Renal cortex interstitium (tissue), 11 donors: Measurements from ENCODE around the gene UNC13B. TPM values are rescaled to one million over a fixed set of nuclear protein-coding genes. Genes with fewer than 3 reads are reported as not detected.
"Not testable (repeated sequence)": the region's sequence is repeated elsewhere in the genome, so short reads cannot be mapped to it uniquely, and the experiment has no call there.

Source experiments
- DNase-seq, 11 donors: peaks; one replicate each; pipeline ENCODE4 v3.0.0-alpha.2; 2013; ENCODE audit warnings: low read depth in 9 of 11, low spot score in 4 of 11; ENCODE audit errors: extremely low read depth in 1 of 11
- polyA plus RNA-seq, 3 donors: library from polyadenylated mRNA; unstranded; fragments of 120-200 nt; gene quantifications; one replicate each; pipeline ENCODE4 v1.2.1, GENCODE V29; 2013; ENCODE audit not compliant: insufficient read length in 3 of 3

The UNC13B gene
- polyA plus RNA-seq, 3 donors = 25.5 to 29.6 (median 26.9) TPM

DNA sequence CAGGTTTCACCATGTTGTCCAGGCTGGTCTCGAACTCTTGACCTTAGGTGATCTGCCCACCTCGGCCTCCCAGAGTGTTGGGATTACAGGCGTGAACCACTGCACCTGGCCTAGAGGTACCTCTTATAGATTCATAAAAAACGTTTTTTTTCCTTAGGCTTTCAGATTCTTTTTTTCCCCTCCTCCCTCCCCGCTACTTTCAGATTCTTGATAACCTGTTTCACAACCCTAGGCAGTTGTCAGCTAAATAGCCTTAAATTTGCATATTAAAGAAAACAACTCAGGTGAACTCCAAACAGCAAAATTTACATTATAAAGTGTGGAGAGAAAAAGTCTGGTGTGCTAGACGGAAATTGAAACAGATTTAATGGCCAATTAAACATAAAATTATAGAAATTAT, 4.0 kb upstream of the UNC13B start:
- DNase-seq = not testable (repeated sequence)

DNA sequence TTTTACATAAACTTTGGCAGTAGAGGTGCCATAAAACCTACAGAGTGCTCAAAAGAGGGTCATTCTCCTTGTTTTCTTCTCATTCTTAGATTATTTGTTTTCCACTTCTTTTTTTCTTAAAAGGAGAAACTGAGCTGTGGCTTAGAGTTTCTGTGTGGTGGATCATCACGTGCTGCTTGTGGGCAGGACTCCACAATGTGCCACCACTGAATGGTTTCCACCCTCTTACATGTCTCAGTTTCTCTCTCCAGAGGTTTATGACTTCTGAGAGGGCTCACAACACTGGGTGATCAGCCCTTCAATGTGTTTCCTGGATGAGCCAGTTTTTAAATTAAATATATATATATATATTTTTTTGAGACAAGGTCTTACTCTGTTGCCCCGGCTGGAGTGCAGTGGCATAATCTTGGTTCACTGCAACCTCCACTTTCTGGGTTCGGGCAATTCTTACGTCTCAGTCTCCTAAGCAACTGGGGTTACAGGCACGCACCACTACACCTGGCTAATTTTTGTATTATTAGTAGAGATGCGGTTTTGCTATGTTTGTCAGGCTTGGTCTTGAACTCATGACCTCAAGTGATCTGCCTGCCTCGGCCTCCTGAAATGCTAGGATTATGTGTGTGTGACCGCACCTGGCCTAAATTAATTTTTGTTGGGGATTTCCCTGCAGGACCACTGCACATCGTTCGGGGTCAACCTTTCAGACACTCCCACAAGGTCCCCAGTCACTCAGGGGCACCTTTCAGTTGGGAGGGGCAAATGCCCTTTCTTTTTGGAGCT, 3.1 kb upstream of the UNC13B start:
- no peak for DNase-seq

DNA sequence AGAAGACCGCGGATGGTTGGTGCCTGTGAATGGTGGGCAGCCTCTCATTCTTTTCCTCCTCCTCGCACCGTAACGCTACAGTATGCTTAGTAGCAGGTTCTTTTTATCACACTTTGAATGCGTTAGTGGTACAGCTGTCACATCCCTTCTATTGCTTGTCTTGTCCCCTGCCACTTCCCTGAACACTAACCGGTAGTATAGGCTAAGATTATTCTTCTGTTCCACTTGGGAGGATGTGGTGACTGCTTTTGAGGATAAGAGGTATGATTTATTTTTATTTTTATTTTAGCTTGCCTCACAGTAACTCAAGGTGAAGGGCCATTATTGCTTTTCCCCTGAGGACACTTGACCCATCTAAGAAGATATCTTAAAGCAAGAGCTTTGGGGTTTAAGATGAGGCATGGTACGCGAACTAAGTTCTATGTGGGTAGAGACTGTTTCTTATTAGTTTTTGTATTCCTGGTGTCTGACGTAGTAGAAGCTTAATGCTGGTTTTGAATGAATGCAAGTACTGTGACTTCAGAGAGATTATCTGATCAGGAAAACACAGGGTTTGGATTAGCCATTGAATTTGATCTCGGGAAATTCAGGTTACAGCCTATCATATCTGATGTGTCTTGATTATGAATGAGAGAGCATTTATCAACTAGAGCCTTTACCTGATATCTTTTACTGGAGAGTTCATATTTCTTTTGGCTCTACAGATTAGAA, 951 bp downstream of the UNC13B start:
- DNase-seq = peak in 1 of 11 donors; percentile 10

DNA sequence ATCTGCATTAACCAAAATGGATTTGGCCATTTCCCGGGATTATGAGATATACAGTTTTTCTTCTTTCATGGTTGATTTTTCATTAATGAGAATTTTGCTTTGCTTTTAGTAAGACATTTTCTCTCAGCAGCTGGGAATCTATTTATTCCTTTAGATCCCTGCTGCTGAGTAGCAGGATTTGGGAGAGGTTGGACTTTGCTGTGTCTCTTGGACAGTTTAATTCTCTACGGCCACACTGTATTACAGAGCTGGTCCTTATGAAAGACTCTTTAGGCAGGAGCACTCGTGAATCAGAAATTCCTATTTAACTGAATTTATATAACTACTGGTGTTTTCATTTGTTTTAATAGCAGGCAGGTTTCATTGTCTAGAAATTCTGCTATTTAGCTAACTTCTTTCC, 1.6 kb downstream of the UNC13B start:
- DNase-seq = no peak

DNA sequence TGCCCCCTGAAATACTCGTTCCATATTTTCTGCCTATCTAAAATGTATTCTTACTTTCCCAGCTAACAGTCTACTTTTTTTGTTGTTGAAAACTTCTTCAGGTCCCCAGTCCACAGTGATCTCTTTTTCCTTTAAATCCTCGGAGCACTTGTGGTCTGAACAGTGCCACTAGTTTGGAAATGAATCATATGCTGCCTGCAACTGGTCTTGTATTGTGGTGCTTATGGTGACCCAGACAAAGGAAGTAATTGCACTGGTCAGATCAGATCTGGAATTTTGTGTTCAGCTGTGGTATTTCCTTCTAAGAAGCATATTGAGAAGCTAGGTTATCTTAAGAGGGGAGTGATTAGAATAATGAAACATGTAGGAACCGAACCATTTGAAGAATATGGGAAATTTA, 2.9 kb downstream of the UNC13B start:
- no peak for DNase-seq

DNA sequence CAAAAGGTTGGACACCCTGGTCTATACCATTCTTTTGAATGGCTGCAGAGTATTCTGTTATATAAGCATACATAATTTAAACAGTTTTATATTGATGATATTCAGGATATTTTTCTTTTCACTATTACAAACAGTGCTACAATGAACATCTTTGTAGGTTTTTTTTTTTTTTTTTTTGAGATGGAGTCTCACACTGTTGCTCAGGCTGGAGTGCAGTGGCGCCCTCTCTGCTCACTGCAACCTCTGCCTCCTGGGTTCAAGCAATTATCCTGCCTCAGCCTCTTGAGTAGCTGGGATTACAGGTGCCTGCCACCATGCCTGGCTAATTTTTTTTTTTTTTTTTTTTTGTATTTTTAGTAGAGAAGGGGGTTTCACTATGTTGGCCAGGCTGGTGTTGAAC, 5.6 kb downstream of the UNC13B start:
- DNase-seq = not testable (repeated sequence)

DNA sequence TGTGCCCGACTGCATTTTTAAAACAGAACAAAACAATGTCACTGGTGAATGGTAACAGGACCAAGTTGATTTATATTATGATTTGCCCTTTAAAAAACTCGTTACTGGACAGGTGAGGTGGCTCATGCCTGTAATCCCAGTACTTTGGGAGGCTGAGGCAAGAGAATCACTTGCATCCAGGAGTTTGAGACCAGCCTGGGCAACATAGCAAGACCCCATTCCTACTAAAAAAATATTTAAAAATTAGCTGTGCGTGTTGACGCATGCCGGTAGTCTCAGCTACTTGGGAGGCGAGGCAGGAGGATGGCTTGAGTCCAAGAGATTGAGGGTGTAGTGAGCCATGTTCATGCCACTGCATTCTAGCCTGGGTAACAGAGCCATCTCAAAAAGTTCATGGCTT, 7.2 kb downstream of the UNC13B start:
- no peak for DNase-seq

DNA sequence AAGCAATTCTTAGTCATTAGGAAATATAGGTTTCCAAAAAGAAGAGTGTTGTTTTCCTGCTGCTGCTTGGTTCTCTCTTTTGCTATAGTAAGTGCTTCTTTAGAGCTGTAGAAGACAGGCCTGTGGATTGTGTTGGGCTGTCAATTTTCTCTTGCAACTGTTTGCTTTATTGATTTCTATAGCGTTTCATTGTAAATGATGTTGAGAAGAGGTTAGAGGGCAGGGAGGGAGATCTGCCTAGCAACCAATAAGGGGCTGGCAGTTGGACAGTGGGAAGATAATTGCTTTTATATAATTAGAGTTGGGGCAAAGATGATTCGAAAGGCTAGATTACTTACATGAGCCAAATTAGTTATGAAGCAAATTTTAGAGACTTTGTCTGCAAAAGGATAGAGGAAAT, 11.1 kb downstream of the UNC13B start:
- no peak for DNase-seq

DNA sequence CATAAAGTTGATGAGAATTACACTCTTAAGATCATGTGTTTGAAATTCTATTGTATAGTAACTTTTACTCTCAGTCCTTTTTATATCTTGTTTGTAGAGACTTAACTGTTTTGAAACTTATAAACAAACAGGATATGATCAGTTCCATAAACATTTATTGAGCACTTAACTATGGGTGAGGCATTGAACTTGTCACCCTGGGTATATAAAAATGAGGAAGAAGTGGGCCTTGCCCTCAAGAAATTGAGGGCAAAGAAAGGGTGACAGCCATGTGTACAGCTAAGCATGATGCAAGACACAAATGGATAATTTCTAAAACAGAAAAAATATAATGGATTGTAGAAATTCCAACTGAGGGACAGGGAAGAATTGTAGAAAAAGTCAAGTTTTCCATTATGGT, 15.7 kb downstream of the UNC13B start:
- DNase-seq = no peak

DNA sequence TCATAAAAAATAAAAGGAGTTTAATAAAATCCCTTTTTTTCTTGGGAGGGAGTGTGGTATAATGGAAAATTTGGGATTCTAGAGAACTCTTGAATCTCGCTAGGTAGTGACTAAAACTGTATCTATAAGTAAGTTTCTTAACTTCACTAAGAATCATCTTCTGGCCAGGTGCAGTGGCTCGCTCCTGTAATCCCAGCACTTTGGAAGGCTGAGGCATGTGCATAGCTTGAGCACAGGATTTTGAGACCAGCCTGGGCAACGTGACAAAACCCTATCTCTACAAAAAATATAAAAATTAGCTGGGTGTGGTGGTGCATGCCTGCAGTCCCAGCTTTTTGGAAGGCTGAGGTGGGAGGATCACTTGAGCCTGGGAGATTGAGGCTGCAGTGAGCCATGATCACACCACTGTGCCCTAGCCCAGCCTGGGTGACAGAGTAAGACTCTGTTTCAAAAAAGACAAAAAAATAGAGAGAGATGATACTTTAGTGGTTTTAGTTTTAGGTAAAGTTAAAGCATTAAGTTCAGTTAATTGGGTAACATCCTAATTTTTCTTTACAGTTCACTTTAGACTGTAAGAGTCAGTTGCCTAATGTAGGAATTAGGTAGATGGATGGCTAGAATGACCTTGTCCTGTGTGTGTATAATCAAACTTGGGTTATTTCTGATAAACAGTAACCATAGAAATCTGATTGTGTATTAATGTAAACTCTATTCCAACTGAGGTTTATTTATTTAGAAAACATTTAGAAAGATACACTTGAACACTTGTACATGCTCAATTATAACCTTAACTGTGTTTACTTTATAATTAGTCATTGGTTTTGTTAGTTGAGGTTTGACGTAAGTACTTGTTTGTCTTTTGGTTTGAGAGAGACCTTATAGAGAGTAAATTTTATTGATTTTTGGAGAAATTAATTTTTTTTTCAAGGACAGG, 17.8 kb downstream of the UNC13B start:
- DNase-seq = no peak

DNA sequence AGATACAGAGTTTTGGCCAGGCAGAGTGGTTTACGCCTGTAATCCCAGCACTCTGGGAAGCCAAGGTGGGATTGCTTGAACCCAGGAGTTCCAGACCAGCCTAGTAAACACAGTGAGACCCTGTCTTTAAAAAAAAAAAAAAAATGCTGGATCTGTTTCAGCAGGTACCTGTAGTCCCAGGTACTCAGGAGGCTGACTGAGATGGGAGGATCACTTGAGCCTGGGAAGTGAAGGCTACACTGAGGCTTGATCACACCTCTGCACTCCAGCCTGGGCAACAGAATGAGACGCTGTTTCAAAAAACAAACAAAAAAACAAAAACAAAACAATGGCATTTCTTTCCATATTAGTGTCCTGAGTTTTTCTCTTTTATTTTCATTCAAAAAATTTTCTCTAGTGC, 19.0 kb downstream of the UNC13B start:
- DNase-seq = no peak

DNA sequence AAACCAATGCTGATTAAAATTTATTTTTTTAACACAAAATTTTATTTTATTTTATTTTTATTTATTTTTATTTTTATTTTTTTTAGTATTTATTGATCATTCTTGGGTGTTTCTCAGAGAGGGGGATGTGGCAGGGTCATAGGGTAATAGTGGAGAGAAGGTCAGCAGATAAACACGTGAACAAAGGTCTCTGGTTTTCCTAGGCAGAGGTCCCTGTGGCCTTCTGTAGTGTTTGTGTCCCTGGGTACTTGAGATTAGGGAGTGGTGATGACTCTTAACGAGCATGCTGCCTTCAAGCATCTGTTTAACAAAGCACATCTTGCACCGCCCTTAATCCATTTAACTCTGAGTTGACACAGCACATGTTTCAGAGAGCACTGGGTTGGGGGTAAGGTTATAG, 20.6 kb downstream of the UNC13B start:
- DNase-seq = not testable (repeated sequence)

DNA sequence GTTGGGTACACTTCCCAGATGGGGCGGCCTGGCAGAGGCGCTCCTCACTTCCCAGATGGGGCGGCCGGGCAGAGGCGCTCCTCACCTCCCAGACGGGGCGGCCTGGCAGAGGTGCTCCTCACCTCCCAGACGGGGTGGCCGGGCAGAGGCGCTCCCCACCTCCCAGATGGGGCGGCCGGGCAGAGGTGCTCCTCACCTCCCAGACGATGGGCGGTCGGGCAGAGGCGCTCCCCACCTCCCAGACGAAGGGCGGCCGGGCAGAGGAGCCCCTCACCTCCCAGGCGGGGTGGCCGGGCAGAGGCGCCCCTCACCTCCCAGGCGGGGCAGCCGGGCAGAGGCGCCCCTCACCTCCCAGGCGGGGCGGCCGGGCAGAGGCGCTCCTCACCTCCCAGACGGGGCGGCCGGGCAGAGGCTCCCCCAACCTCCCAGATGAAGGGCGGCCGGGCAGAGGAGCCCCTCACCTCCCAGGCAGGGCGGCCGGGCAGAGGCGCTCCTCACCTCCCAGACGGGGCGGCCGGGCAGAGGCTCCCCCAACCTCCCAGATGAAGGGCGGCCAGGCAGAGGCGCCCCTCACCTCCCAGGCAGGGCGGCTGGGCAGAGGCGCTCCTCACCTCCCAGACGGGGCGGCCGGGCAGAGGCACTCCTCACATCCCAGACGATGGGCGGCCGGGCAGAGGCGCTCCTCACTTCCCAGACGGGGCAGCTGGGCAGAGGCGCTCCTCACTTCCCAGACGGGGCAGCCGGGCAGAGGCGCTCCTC, 21.4 kb downstream of the UNC13B start:
- not testable (repeated sequence) for DNase-seq

DNA sequence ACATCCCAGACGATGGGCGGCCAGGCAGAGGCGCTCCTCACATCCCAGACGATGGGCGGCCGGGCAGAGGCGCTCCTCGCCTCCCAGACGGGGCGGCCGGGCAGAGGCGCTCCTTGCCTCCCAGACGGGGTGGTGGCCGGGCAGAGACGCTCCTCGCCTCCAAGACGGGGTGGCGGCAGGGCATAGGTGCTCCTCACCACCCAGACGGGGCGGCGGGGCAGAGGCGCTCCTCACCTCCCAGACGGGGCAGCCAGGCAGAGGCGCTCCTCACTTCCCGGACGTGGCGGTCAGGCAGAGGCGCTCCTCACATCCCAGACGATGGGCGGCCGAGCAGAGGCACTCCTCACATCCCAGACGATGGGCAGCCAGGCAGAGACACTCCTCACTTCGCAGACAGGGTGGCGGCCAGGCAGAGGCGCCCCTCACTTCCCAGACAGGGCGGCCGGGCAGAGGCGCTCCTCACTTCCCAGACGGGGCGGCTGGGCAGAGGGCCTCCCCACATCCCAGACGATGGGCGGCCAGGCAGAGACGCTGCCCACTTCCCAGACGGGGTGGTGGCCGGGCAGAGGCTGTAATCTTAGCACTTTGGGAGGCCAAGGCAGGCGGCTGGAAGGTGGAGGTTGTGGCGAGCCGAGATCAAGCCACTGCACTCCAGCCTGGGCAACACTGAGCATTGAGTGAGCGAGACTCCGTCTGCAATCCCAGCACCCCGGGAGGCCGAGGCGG, 22.1 kb downstream of the UNC13B start:
- not testable (repeated sequence) for DNase-seq

DNA sequence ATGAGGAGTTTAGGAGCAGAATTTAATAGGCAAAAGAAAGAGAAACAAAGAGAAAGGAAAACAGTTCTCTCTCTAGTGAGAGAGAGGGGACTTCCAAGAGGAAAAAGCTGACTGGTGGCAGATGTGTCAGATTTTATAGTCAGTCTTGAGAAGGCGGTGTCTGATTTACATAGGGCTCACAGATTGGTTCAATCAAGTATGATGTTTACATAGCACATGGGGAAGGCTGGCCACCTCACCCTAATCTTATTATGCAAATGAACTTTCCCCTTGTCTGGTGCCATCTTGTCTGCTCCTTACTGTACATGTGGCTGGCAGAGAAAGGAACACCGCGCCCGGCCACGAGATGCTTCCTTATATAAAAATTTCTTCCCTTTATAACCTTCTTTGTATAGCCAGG, 24.7 kb downstream of the UNC13B start:
- DNase-seq = no peak

DNA sequence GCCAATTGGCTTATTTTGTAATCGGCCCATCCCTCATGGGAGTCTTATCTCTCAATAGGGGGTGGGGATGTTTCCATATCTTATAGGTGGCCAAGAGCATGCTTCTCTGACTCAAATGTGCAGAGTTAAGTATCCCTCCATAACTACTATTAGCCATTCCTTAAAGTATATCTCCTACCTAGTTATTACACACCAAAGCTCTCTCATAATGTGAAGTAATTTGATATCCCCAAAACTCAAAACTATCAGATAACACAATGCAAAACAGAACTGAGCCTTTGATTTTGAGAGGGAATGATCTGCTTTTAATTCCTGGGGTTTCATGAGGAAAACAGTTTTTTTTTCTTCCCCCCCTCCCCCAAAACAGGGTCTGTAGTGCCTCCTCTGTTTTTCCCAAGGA, 28.4 kb downstream of the UNC13B start:
- DNase-seq = no peak

DNA sequence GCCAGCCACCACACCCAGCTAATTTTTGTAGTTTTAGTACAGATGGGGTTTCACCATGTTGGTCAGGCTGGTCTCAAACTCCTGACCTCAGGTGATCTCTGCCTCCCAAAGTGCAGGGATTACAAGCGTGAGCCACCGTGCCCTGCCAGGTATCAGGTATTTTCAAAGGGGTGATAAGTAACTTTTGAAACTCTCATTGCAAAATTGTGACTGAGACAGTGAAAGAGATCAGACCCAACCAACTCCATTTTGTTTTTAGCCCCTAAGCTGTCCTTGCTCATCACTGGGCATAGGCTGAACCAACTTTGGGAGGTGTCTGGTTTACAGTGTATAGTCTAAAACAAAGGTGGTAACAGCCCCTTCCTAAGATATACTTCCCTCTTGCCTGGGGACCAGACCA, 29.3 kb downstream of the UNC13B start:
- DNase-seq = no peak

DNA sequence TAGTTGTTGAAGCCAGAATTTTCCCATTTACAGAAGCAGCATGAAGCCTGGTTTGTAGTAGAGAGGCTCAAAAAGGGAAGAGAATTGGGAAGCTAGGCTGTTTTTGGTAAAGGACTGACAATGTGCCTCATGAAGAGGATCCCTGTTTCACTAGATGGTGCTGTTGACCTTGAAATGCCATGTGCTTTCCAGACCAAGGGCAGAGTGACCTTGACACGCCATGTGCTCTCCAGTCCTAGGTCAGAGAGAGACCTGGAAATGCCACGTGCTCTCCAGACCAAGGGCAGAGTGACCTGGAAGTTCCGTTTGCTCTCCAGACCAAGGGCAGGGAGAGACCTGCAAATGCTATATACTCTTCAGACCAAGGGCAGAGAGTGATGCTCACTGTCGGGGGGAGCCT, 32.0 kb downstream of the UNC13B start:
- DNase-seq = no peak
